Muscle layer of duodenum (tissue), 2 donors: Measurements from ENCODE around the gene OTOP2.
"Not testable (repeated sequence)": the region's sequence is repeated elsewhere in the genome, so short reads cannot be mapped to it uniquely, and the experiment has no call there.

Source experiments
- H3K27ac ChIP-seq: one replicate; pipeline ENCODE4 v1.7.0; 2013; ENCODE audit warnings: mild to moderate bottlenecking, low read length
- H3K27me3 ChIP-seq: one replicate; pipeline ENCODE4 v1.7.0; 2013; ENCODE audit warnings: low read depth, mild to moderate bottlenecking, control low read depth, low read length
- H3K36me3 ChIP-seq, 2 donors: one replicate each; pipeline ENCODE4 v1.7.0; 2013; ENCODE audit warnings: low read length in 2 of 2, control low read depth in 1 of 2, mild to moderate bottlenecking in 1 of 2; ENCODE audit not compliant: insufficient read depth in 2 of 2, control insufficient read depth in 1 of 2
- H3K4me1 ChIP-seq, 2 donors: one replicate each; pipeline ENCODE4 v1.7.0; 2013; ENCODE audit warnings: low read length in 2 of 2, mild to moderate bottlenecking in 2 of 2, control low read depth in 1 of 2, moderate library complexity in 1 of 2; ENCODE audit not compliant: insufficient read depth in 2 of 2, control insufficient read depth in 1 of 2
- H3K4me3 ChIP-seq, 2 donors: one replicate each; pipeline ENCODE4 v1.7.0; 2013; ENCODE audit warnings: low read length in 2 of 2, low read depth in 1 of 2, mild to moderate bottlenecking in 1 of 2
- H3K9me3 ChIP-seq, 2 donors: one replicate each; pipeline ENCODE4 v1.7.0; 2013; ENCODE audit warnings: low read length in 2 of 2, control low read depth in 1 of 2, mild to moderate bottlenecking in 1 of 2; ENCODE audit not compliant: control insufficient read depth in 1 of 2
- donor health status: healthy.

OTOP2 gene

GRCh38 chr17:74903671-74904070 lies 20.4 kb upstream of the OTOP2 start:
- Histone ChIP-seq H3K9me3 (no peaks in the 10 kb centered on the region), H3K36me3 (no peaks in the 10 kb centered on the region), H3K27me3 (peaks cover 6% of the 10 kb centered on the region), H3K4me3 (no peak overlapping the region), H3K27ac (no peak overlapping the region), H3K4me1 (no peaks in the 10 kb centered on the region)

DNA sequence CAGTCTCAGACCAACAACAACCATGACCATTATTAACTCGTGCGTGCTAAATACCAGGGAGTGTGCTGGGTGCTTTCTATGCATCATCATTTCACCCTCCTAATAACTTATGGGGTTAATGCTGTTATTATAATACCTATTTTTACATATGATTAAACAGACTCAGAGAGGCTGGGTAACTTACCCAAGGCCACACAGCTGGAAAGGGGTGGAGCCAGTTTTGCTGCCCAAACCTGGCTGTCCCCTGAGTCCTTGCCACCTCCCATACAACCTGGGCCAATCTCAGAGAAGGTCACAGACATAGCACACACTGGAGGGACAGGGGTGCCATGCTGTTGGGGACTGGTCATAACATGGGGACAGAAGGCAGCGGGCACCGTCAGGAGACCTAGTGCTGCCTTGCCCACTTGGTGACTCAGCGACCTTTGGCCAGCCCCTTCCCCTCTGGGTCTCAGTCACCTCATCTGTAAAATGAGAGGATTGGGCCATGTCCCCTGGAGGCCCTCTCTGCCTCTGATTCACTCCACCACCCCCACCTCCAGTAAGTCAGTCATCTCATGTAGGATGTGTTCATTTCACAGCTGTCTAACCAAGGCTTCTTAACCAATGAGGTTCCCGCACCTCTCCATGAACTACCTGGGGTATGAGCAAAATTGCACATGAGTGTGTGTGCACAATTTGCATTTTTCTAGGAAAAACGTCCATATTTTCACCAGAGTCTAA lies 19.2 kb upstream of the OTOP2 start:
- Histone ChIP-seq H3K9me3 (no peaks in the 10 kb centered on the region), H3K4me3 (no peak overlapping the region), H3K4me1 (no peaks in the 10 kb centered on the region), H3K27ac (no peak overlapping the region), H3K27me3 (peaks cover 6% of the 10 kb centered on the region), H3K36me3 (no peaks in the 10 kb centered on the region)

DNA sequence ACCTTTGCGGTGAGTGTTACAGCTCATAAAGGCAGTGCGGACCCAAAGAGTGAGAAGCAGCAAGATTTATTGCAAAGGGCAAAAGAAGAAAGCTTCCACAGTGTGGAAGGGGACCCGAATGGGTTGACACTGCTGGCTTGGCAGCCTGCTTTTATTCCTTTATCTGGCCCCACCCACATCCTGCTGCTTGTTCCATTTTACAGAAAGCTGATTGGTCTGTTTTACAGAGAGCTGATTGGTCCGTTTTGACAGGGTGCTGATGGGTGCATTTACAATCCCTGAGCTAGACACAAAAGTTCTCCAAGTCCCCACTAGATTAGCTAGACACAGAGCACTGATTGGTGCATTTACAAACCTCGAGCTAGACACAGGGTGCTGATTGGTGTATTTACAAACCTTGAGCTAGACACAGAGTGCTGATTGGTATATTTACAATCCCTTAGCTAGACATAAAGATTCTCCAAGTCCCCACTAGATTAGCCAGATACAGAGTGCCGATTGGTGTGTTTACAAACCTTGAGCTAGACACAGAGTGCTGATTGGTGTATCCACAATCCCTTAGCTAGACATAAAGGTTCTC lies 17.8 kb upstream of the OTOP2 start:
- H3K4me3 ChIP-seq, H3K27ac ChIP-seq, H3K9me3 ChIP-seq, H3K36me3 ChIP-seq, H3K27me3 ChIP-seq, H3K4me1 ChIP-seq: not testable (repeated sequence)

DNA sequence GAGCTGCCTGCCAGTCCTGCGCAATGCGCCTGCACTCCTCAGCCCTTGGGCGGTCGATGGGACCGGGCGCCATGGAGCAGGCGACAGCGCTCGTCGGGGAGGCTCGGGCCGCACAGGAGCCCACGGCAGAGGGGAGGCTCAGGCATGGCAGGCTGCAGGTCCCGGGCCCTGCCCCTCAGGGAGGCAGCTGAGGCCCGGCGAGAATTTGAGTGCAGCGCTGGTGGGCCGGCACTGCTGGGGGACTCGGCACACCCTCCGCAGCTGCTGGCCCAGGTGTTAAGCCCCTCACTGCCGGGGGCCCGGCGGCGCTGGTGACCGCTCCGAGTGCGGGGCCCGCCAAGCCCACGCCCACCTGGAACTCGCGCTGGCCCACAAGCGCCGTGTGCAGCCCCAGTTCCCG lies 17.1 kb upstream of the OTOP2 start:
- no peaks in the 10 kb centered on the region for H3K4me1 ChIP-seq
- no peak overlapping the region for H3K4me3 ChIP-seq
- no peak overlapping the region for H3K27ac ChIP-seq
- H3K27me3 ChIP-seq, result peaks cover 6% of the 10 kb centered on the region
- no peaks in the 10 kb centered on the region for H3K9me3 ChIP-seq
- H3K36me3 ChIP-seq, result no peaks in the 10 kb centered on the region

DNA sequence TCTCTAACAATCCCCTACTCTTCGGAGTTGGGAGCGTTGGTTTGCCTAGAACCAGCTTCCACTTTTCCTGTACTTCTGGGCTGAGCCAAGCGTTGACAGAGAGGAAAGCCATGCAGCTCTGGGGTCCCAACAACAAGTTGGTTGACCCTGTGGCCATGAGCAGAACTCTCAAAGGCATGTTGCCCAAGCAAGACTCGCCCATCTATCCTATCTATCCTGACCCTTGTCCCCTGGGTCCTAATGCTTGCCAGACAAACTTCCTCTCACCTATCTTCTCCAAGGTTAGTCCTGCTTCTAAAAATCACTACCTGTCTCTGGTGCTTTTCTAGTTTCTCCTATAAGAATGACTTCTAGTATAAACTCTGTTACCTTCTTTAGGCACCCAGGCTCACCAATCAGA lies 15.0 kb upstream of the OTOP2 start:
- H3K36me3 ChIP-seq, H3K27me3 ChIP-seq, H3K4me3 ChIP-seq, H3K4me1 ChIP-seq, H3K27ac ChIP-seq, H3K9me3 ChIP-seq: not testable (repeated sequence)

- not testable (repeated sequence) for H3K36me3 ChIP-seq, H3K4me1 ChIP-seq, H3K9me3 ChIP-seq, H3K4me3 ChIP-seq, H3K27me3 ChIP-seq, H3K27ac ChIP-seq
These were observed 12.7 kb upstream of the OTOP2 start for GRCh38 chr17:74911423-74911822.

GRCh38 chr17:74916136-74916850 lies 7.8 kb upstream of the OTOP2 start:
- Histone ChIP-seq H3K27ac (no peak overlapping the region), H3K4me3 (no peak overlapping the region), H3K9me3 (no peaks in the 10 kb centered on the region), H3K4me1 (no peaks in the 10 kb centered on the region), H3K27me3 (peaks cover under 1% of the 10 kb centered on the region), H3K36me3 (no peaks in the 10 kb centered on the region)

DNA sequence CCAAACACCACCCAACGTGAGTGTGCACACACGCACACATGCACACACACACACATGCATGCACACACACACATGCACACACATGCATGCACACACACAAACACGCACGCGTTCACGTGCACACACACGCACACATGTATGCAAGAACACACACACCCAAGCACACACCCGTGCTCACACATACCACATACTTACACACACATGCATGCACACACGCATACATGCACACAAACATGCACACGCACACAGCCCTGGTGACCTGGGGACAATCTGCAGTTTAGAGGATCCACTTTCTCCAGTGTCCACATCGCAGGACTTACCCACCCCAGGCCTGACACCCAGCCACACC lies 7.2 kb upstream of the OTOP2 start:
- Histone ChIP-seq H3K4me1 (no peaks in the 10 kb centered on the region), H3K9me3 (no peaks in the 10 kb centered on the region), H3K4me3 (no peak overlapping the region), H3K36me3 (no peaks in the 10 kb centered on the region), H3K27me3 (peaks cover 6% of the 10 kb centered on the region), H3K27ac (no peak overlapping the region)

DNA sequence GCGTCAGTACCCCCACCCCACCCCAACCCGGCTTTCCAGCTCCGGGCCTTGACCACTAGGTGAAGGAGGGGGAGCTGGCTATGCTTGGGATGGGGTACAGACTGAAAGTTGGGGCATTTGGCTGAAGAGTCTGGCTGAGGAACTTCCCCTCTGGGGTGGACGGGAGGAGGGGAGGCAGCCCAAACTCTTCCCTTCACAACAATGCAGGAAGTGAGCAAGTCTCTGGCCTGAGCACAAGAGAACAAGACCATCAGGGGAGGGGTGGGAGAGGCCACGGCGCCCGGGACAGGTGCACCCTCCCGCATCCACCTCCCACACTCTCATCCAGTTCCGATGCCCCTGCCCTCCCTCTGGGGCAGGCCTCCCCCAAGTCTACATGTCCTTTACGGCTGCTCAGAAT lies 6.6 kb upstream of the OTOP2 start:
- H3K27me3 ChIP-seq, result peaks cover 7% of the 10 kb centered on the region
- H3K4me3 ChIP-seq, result no peak overlapping the region
- H3K36me3 ChIP-seq, result no peaks in the 10 kb centered on the region
- peaks cover 0 to 1% of the 10 kb centered on the region in 2 donors for H3K4me1 ChIP-seq
- no peaks in the 10 kb centered on the region for H3K9me3 ChIP-seq
- H3K27ac ChIP-seq, result no peak overlapping the region

- no peaks in the 10 kb centered on the region for H3K36me3 ChIP-seq
- peaks cover 15% of the 10 kb centered on the region for H3K27me3 ChIP-seq
- no peak overlapping the region for H3K27ac ChIP-seq
- H3K4me3 ChIP-seq, result no peak overlapping the region
- peaks cover 0 to 14% of the 10 kb centered on the region in 2 donors for H3K4me1 ChIP-seq
- H3K9me3 ChIP-seq, result no peaks in the 10 kb centered on the region
These were observed 5.2 kb upstream of the OTOP2 start for GRCh38 chr17:74918906-74919305.

DNA sequence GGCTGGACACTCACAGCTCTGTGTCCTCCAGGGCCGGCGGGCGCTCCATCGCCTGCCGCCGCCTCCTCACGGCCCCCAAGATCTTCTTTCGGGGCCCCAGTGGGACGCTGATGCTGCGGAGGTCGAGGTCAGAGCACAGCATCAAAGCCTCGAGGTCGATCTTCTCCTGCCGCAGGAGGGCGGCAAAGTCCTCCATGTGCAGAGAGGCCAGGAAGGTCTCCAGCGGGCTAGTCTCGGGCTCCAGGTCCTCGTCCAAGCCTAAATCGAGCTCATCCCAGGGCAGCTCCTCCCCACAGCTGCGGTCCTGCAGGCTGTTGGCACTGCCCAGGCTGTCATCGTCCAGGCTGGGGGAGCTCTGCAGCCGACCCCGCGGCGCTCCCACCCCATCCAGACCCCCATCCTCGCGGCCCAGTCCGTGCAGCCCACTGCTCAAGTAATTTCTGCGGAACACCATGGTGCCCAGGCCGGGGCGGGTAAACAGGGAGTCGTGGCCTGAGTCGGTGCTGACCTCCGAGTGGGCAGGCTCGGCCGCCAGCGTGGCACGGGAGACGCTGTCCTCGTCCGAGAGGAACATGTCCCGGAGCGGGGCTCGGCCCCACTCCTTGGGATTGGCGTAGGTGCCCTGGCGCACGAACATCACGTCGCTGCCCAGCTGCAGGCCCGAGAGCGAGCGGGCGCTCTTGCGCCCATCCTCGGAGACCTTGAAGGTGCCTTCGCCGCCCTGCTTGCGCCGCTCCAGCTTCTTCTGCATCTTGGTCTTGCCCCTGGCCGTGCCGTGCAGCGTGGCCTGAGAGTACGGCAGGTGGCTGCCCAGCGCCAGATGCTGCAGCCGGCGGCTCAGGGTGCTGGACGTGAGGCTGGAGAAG lies 4.4 kb upstream of the OTOP2 start:
- peaks cover 23% of the 10 kb centered on the region for H3K27me3 ChIP-seq
- H3K27ac ChIP-seq, result no peak overlapping the region
- no peaks in the 10 kb centered on the region for H3K36me3 ChIP-seq
- H3K9me3 ChIP-seq, result no peaks in the 10 kb centered on the region
- peaks cover 0 to 22% of the 10 kb centered on the region in 2 donors for H3K4me1 ChIP-seq
- H3K4me3 ChIP-seq, result no peak overlapping the region
